C4-2B (cell line): ENCODE results near the gene ESRRB.

Source experiments
- H3K27ac ChIP-seq: fragments of 450-650 bp; 2 replicates; pipeline ENCODE4 v1.5.1; 2017
- CTCF ChIP-seq: fragments of 450-650 bp; conservative IDR thresholded peaks from 2 replicates; pipeline ENCODE4 v1.5.1; 2017; ENCODE audit warnings: mild to moderate bottlenecking
- ZFX ChIP-seq: fragments of 450-650 bp; IDR thresholded peaks from 2 replicates; pipeline ENCODE4 v1.6.1; 2017

ESRRB gene

GRCh38 chr14:76465664-76466063, 89.7 kb downstream of the ESRRB start:
- TF ChIP-seq ZFX = no peak
- H3K27ac ChIP-seq = no peak overlapping the region

GRCh38 chr14:76467711-76468155, 91.8 kb downstream of the ESRRB start:
- no peak overlapping the region for H3K27ac ChIP-seq
- TF ChIP-seq ZFX (no peak), CTCF (no peak)

DNA sequence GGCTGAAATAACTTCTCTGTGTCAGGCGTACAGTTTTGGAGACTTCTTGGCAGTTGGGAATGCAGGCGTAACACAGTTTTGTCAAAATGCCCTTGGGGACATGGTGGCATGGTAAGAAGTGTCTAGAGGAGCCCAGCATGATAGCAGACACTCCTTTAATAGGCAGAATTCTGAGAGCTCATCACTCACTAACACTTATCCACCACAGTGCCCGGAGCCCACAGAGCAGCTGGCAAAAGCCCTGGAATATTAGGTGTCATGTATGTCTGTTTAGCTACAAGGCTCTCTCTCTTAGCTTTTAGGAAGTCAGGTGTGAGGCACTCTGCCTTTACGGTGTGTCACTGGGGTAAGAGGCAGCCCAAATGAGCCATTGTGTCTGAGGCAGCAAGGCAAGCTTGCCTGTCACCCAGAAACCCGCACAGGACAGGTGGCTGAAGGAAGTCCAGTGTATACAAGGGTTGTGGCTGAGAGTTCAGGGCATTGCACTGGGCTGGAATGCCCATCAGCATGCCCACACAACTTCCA, 96.3 kb downstream of the ESRRB start:
- no peak overlapping the region for H3K27ac ChIP-seq
- TF ChIP-seq ZFX = no peak
- TF ChIP-seq CTCF = no peak

DNA sequence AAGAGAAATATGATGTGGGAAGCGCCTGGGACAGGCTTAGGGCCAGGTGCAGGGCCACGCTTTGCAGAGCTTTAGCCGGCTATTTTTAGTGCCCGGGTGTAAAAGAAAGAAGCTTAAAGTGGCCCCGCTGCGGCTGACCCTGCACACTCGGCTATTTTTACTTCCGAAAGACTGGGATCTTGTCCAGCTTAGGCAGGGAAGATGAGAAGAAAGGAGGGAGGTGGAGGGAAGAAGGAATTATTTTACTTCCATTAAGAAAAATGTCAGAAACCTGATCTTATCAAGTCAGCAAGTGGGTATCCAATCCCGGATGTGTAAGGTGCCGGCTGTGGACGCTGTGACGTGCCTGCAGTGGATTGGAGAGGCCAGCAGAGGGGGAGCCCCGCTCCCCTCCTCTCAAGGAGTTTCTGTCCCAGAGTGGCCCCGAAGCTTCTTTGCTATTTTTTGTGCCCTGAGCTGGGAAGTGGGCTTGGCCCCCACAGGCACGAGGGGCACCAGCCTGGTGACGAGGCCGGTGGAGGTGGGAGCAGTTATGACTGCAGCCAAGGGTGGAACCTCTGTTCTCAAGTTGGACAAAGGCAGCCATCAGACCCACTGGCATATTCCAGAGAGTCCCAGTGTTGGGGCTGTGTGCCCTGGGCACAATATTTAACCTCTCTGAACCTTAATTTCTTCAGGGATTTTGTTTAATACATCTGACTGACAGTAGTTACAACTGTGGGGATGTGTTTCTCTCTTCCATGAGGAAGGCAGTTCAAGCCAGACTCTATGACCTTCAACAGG, 97.7 kb downstream of the ESRRB start:
- TF ChIP-seq CTCF (no peak), ZFX (no peak)
- no peak overlapping the region for H3K27ac ChIP-seq

- no peak overlapping the region for H3K27ac ChIP-seq
- TF ChIP-seq CTCF (no peak), ZFX (no peak)
Measured at GRCh38 chr14:76480426-76480825, 104.5 kb downstream of the ESRRB start.

- TF ChIP-seq ZFX = no peak
- H3K27ac ChIP-seq = no peak overlapping the region
Measured at GRCh38 chr14:76484355-76484754, 108.4 kb downstream of the ESRRB start.

- TF ChIP-seq CTCF = no peak
- TF ChIP-seq ZFX = no peak
- H3K27ac ChIP-seq = no peak overlapping the region
Measured at GRCh38 chr14:76486251-76486743, 110.4 kb downstream of the ESRRB start.

DNA sequence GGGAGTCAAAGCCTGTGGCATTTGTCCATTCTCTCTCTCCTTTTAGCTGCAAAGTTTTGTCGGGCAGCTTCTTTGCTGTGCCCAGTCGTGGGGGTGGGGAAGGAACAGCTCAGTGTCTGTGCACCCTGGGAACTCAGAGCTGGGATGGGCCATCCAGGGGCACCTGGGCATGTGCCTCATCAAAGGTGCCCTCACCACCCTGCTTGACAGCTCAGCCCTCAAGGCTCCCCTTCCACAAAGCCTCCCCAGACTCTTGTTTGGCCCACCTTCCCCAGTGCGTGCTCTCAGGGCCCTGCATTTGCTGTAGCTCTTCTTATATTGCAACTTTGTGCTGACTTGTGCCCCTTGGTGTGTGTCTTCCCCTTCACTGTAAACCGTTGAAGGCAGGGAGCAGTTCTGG, 112.6 kb downstream of the ESRRB start:
- H3K27ac ChIP-seq = no peak overlapping the region
- TF ChIP-seq CTCF = no peak
- TF ChIP-seq ZFX = no peak
